ENCODE measurements around the gene PLXNA4. TPM values are rescaled to one million over a fixed set of nuclear protein-coding genes. Genes with fewer than 3 reads are reported as not detected.

Gene PLXNA4
- total RNA-seq, 2 experiments from 2014 or later = 0.75 to 0.85 TPM

GRCh38 chr7:132417103-132417906, 159.0 kb downstream of the PLXNA4 start:
- H3K4me1 Mint-ChIP-seq (ENCODE audit: low read depth) = no peaks in the 10 kb centered on the region
- H3K36me3 ChIP-seq (ENCODE audit: insufficient read depth, low read length) = no peaks in the 10 kb centered on the region
- no peak for TF ChIP-seq CTCF (IDR thresholded peaks at IDR 0.05)
- intact Hi-C loops (cut with DNase I, micrococcal nuclease) = no loop called here
- ATAC-seq (ENCODE audit: poor library complexity) (no peak), DNase-seq (no peak)
- peaks cover 5% of the 10 kb centered on the region for H3K9me3 Mint-ChIP-seq
- ChIA-PET POLR2A (no interaction called here), CTCF (no interaction called here)
- H3K9me3 ChIP-seq (ENCODE audit: control insufficient read depth in 1 of 2, insufficient read depth in 1 of 2, low read length in 2 of 2) = peaks cover 0 to 3% of the 10 kb centered on the region in 2 experiments
- no peak overlapping the region for H3K27ac Mint-ChIP-seq
- no peaks in the 10 kb centered on the region for H3K36me3 Mint-ChIP-seq (ENCODE audit: low read depth)
- H3K27me3 ChIP-seq (ENCODE audit: control insufficient read depth in 1 of 2, insufficient read depth in 2 of 2, low read length in 2 of 2) = no peaks in the 10 kb centered on the region
- no peak overlapping the region for H3K4me3 ChIP-seq (ENCODE audit: low read length)
- H3K4me3 Mint-ChIP-seq = no peak overlapping the region
- no peaks in the 10 kb centered on the region for H3K27me3 Mint-ChIP-seq
- no peak overlapping the region for H3K27ac ChIP-seq (ENCODE audit: low read depth in 1 of 2, low read length in 2 of 2)
- H3K4me1 ChIP-seq (ENCODE audit: insufficient read depth, low read length) = no peaks in the 10 kb centered on the region

GRCh38 chr7:132416395-132416794, 159.9 kb downstream of the PLXNA4 start:
- no peaks in the 10 kb centered on the region for H3K4me1 ChIP-seq (ENCODE audit: insufficient read depth, low read length)

GRCh38 chr7:132415259-132415658, 161.0 kb downstream of the PLXNA4 start:
- H3K4me3 Mint-ChIP-seq = no peak overlapping the region
- no peaks in the 10 kb centered on the region for H3K27me3 Mint-ChIP-seq

More at GRCh38 chr7:132416395-132416794, 159.9 kb downstream of the PLXNA4 start:
- H3K27ac ChIP-seq (ENCODE audit: low read depth in 1 of 2, low read length in 2 of 2) = no peak overlapping the region
- Mint-ChIP-seq H3K36me3 (ENCODE audit: low read depth) (no peaks in the 10 kb centered on the region), H3K4me3 (no peak overlapping the region), H3K27ac (no peak overlapping the region), H3K27me3 (no peaks in the 10 kb centered on the region), H3K4me1 (ENCODE audit: low read depth) (no peaks in the 10 kb centered on the region), H3K9me3 (peaks cover 5% of the 10 kb centered on the region)
- DNase-seq (no peak), ATAC-seq (ENCODE audit: poor library complexity) (no peak)
- no peaks in the 10 kb centered on the region for H3K36me3 ChIP-seq (ENCODE audit: insufficient read depth, low read length)
- ChIA-PET CTCF (no interaction called here), POLR2A (no interaction called here)
- H3K4me3 ChIP-seq (ENCODE audit: low read length) = no peak overlapping the region
- intact Hi-C loops (cut with DNase I, micrococcal nuclease) = no loop called here
- H3K9me3 ChIP-seq (ENCODE audit: control insufficient read depth in 1 of 2, insufficient read depth in 1 of 2, low read length in 2 of 2) = peaks cover 0 to 3% of the 10 kb centered on the region in 2 experiments
- H3K27me3 ChIP-seq (ENCODE audit: control insufficient read depth in 1 of 2, insufficient read depth in 2 of 2, low read length in 2 of 2) = no peaks in the 10 kb centered on the region
- TF ChIP-seq CTCF (IDR thresholded peaks at IDR 0.05) = no peak

More at GRCh38 chr7:132415259-132415658, 161.0 kb downstream of the PLXNA4 start:
- intact Hi-C loops (cut with DNase I, micrococcal nuclease) = no loop called here
- H3K36me3 Mint-ChIP-seq (ENCODE audit: low read depth) = no peaks in the 10 kb centered on the region
- H3K9me3 ChIP-seq (ENCODE audit: control insufficient read depth in 1 of 2, insufficient read depth in 1 of 2, low read length in 2 of 2) = peaks cover 0 to 1% of the 10 kb centered on the region in 2 experiments
- no peak overlapping the region for H3K27ac ChIP-seq (ENCODE audit: low read depth in 1 of 2, low read length in 2 of 2)
- H3K4me1 Mint-ChIP-seq (ENCODE audit: low read depth) = no peaks in the 10 kb centered on the region
- H3K4me1 ChIP-seq (ENCODE audit: insufficient read depth, low read length) = no peaks in the 10 kb centered on the region
- no peaks in the 10 kb centered on the region for H3K27me3 ChIP-seq (ENCODE audit: control insufficient read depth in 1 of 2, insufficient read depth in 2 of 2, low read length in 2 of 2)
- H3K4me3 ChIP-seq (ENCODE audit: low read length) = no peak overlapping the region
- ATAC-seq (ENCODE audit: poor library complexity) (no peak), DNase-seq (no peak)
- ChIA-PET POLR2A (no interaction called here), CTCF (no interaction called here)
- TF ChIP-seq CTCF (IDR thresholded peaks at IDR 0.05) = no peak
- no peaks in the 10 kb centered on the region for H3K9me3 Mint-ChIP-seq
- no peak overlapping the region for H3K27ac Mint-ChIP-seq
- no peaks in the 10 kb centered on the region for H3K36me3 ChIP-seq (ENCODE audit: insufficient read depth, low read length)

Measured in CD4-positive, alpha-beta T cell (primary cell).